ENCODE results near the gene DRD2. TPM values are rescaled to one million over a fixed set of nuclear protein-coding genes. Genes with fewer than 3 reads are reported as not detected.

DRD2 gene
- total RNA-seq, 1 experiment from 2014 or later, result 1.1 TPM

- no peak for DNase-seq (ENCODE audit: low spot score)
Measured at GRCh38 chr11:113400631-113401230, 74.5 kb downstream of the DRD2 start.

DNA sequence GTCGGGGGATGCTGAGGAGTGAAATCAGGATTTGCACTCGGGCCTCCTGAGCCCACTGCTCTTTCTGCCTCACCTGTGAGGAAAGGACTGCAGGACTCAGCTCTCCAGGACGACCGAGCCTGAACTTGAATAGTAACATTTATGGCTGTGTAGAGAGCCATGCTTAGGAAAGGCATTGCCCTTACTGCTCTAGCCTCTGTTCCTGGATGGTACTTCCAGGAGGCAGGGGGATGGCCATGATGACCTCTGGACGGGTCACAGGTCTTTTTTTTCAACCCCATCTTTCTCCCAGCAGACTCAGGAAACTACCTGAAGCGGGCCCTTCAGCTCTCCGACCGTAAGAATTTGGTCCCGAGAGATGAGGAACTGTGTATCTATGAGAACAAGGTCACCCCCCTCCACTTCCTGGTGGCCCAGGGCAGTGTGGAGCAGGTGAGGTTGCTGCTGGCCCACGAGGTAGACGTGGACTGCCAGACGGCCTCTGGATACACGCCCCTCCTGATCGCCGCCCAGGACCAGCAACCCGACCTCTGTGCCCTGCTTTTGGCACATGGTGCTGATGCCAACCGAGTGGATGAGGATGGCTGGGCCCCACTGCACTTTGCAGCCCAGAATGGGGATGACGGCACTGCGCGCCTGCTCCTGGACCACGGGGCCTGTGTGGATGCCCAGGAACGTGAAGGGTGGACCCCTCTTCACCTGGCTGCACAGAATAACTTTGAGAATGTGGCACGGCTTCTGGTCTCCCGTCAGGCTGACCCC is 76.3 kb downstream of the DRD2 start:
- DNase-seq (ENCODE audit: low spot score), result no peak

DNA sequence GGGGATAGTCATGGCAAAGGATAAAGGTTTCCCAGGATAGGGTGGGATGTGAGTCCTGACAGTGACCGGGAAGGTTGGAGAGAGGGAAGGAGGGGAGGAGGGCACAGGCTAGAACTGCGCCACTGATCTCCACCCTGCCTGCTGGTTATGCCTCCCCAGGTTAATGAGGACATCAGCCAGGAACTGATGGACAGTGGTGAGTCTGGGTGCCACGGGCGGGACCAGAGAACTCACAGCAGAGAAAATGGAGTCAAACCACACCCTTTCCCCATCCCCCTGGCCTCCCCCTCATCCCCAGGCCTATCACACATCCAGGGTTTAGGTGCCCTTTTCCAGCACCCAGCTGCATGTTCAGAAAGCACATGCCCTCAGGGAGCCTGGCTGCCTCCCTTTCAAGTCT is 77.4 kb downstream of the DRD2 start:
- no peak for DNase-seq (ENCODE audit: low spot score)

DNA sequence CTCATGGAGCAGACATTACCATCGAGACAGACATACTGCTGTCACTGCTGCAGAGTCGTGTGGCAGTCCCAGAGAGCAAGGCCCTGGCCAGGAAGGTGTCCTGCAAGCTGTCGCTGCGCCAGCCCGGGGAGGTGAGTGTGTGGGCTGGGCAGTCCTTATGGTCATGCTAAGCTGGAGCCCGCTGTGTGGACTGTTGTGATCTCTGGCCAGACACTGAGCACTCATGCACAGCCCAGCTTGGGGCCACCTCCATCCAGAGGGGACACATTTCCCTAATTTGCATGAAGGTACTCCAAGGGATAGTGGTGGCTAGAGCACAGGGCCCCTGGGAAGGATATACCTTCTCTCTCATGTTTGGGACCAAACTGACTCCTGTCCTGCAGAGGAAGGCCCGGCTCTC is 78.0 kb downstream of the DRD2 start:
- DNase-seq (ENCODE audit: low spot score), result no peak

GRCh38 chr11:113396690-113397089 is 78.5 kb downstream of the DRD2 start:
- DNase-seq (ENCODE audit: low spot score), result no peak

DNA sequence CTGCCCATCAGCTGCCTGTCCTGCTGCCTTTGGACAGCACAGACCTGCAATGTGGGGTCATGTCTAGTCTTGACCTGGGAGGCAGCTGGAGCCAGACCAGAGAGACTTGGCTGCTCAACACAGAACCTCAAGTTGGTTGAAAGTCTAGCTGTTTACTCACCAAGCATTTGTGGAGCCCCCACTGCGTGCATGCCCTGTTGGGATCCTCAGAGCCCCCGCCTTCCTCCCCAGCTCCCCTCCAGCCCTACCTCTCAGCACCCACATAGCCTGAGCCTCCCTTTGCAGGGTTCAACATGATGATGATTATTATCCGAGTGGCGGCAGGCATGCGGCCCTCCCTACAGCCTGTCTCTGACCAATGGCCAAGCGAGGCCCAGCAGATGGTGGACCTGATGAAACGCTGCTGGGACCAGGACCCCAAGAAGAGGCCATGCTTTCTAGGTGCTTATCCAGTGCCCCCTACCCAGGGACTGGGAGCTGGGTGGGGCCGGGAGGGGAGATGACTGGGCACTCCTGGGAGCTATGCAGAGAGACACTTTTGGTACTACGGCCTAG is 79.3 kb downstream of the DRD2 start:
- no peak for DNase-seq (ENCODE audit: low spot score)

DNA sequence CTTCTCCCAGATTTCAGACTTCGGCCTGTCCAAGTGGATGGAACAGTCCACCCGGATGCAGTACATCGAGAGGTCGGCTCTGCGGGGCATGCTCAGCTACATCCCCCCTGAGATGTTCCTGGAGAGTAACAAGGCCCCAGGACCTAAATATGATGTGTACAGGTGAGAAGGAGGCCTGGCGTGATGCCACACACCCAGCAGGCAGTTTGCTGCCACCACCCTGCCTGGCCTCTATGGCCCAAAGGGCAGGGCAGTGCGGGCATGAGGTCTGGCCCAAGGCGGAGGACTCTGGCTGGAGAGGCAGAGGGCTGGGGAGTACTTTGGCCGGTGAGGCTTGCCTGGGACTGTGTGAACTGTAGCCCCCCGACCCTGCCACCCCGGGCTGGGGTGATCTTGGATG is 80.3 kb downstream of the DRD2 start:
- DNase-seq (ENCODE audit: low spot score), result no peak

- no peak for DNase-seq (ENCODE audit: low spot score)
Measured at GRCh38 chr11:113393501-113393985, 81.7 kb downstream of the DRD2 start.

DNA sequence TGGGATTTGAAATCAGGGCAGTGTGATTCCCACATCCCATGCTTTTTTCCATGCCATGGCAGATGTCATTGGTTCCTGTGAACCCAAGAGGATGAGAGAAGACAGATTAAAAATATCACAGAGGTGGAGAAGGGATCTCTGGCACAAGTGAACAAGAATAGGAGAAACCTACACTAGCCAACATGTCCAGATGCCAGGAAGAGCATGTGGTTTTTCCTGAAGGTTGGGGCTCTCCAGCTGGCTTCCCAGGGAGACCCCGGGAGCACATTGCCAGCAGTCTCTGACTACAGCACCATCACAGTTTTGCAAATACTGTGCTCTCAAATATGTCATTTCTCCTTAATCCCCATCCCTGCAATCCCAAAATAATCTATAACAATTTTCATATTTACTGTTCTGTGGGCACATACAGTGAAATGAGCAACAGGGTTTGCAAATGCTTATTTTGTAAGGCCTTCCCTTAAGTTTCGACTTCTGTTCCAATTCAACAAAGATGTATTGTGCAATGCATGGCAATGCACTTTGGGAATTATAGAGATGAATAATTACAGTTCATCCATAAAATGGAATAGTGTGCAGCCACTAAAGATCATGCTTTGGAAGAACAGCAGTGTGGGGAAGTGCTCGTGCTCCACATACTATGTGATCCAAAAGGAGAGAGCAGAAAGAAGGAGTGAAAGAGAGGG is 82.8 kb downstream of the DRD2 start:
- DNase-seq (ENCODE audit: low spot score), result no peak

DNA sequence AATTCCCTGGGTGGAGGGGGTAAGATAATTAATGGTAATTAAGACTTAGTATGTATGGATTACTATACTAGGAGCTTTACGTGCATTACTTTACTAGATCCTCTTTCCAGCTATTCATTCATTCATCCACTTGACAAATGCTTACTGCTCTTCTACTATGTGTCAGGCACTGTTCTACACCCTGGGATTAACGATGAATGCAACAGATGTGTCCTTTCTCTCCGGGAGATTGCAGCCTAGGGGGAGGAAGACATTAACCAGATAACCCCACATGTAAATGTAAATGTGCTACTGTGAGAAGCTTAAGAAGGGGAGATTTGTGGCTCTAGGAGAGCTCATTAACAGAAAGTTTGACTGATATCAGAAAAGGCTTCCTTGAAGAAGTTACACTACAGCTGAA is 85.9 kb downstream of the DRD2 start:
- no peak for DNase-seq (ENCODE audit: low spot score)

DNA sequence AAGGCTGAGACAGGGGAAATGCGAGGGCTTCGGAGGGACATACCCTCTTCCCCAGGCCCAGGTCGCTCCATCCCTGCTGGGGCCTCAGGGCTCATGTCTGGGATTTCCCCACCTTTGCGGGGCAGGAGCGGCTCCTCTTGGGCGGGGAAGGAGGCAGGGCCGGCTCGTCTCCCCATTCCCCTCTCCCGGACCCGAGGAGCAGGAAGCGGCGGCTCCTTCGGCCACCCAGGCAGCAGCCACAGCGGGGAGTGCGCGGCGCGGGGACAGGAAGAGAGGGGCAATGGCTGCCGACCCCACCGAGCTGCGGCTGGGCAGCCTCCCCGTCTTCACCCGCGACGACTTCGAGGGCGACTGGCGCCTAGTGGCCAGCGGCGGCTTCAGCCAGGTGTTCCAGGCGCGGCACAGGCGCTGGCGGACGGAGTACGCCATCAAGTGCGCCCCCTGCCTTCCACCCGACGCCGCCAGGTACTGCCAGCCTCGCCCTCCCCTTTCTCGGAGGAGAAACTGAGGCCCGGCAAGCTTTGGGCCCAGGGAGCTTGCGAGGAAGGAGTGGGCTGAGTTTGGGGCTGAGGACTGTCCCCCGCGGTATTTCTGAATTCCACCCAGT is 87.5 kb downstream of the DRD2 start, which contains the start of gene ANKK1:
Gene ANKK1, plus strand, starts transcription at position 175 of the 607 bp plus-strand sequence. Its CDS starts 106 bp downstream, at position 281.
- peak; percentile 16 for DNase-seq (ENCODE audit: low spot score)

DNA sequence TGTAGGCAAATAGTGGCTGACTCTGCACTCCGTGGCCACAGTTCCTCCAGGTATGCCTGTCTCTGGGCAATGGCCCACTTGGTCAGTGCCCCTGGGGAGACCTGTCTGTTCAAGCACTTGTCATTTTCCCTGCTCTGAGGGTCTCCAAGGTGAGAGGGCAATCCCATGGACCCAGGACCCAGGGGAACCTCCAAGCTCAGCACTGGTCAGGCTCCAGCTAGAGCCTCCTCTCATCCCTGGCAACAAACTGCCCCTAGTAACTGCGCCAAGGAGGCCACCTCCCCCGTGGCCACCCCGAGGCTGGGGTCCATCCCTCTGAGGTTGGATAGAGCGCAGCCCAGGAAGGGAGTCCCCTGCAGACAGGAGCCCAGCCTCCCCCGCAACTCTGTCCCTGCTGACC is 88.3 kb downstream of the DRD2 start:
- no peak for DNase-seq (ENCODE audit: low spot score)

GRCh38 chr11:113385749-113386148 is 89.4 kb downstream of the DRD2 start:
- DNase-seq (ENCODE audit: low spot score), result no peak

DNA sequence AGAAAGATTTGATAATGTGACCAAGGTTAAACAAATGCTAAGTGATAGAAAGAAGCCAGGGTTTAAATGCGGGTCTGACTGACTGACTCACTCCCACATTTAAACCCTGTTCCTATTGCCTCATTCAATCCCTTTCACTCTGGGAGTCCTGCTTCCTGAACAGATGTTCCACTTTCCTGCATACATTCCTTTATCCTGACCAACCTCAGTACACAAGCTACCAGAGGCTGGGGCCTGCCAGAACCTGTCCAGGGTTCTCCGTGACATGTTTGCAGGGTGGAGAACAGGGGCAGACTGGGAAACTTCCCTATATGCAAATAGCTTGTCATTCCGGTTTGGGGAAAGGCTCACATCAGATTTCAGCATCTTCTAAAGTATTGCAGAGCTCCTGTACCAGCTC is 90.6 kb downstream of the DRD2 start:
- DNase-seq (ENCODE audit: low spot score), result peak; percentile 54

GRCh38 chr11:113382121-113382520 is 93.1 kb downstream of the DRD2 start:
- DNase-seq (ENCODE audit: low spot score), result no peak

DNA sequence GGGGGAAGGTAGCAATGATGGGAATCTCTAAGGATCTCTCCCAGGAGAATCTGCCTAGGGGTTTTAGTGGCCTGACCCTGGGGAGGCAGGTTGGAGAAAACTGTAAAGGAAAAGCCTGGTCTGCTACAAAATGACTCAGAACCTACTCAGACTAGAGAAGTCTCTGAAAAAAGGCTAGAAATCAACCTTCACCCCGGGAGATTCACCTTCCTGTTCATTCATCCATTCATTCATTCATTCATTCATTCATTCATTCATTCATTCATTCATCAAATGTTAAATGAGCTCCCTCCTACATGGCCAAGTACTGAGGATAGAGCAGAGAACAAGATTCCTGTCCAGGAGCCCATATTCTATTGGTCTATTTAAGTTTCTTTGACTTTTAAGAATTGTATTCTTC is 96.5 kb downstream of the DRD2 start:
- DNase-seq (ENCODE audit: low spot score), result no peak

DNA sequence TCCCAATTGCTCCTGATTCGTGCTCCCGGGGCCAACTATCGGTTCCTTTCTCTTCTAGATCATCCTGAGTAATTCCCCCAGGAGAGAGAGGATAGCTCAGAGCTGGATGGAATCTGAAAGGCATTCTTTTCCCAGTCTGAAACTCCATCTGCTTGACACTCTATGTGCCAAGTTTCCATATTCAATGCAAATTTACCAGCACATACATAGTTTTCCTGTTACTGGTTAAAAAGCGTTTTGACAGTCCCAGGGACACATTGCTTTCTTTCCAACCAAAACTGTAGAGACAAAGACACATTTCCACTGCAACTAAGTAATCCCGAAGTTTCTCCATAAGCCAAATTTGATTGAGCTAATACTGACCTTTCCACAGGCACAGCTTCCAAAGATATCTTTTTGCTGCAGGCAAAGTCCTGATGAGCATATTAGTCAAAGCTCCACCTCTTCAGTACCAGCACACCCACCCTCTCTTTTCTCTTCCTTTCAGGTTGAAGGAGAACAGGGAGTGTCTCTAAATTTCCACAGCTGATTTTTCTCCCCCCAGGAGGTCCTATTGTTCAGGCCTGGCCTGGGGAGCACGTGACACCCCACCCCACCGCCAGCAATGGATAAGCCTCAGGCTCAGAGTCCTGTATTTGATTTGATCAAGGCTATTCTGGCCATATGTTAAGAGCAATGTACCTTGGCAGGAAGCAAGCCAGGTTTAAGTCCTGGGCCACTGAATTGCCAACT is 97.4 kb downstream of the DRD2 start:
- no peak for DNase-seq (ENCODE audit: low spot score)

- no peak for DNase-seq (ENCODE audit: low spot score)
Measured at GRCh38 chr11:113376156-113376555, 99.0 kb downstream of the DRD2 start.

- DNase-seq (ENCODE audit: low spot score), result no peak
Measured at GRCh38 chr11:113375402-113375801, 99.8 kb downstream of the DRD2 start.

DNA sequence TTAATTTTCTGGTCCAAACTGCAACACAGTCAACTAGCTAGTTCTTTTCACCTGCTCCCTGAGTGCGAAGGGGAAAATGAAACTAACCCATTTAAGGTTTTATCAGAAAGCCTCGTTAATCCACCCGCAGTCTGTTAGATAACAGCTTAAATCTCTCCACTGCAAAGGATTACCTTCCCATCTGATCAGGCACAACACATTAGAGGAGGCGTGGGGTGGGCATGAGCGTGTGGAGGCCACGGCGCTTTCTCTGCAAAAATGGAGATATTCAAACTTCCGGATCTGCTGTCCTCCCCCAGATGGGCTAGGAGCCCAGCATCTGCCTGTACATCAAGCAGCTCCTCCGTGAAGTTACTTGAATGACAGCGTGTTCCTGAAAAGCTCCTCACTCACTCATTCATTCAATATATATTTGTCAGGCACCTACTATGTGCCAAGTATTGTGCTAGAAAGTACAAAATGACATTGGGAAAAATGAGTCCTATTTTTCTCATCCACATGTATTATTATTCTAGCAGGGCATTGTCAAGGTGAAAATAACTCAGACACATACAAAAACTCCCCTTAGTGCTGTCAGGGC is 101.1 kb downstream of the DRD2 start:
- no peak for DNase-seq (ENCODE audit: low spot score)

GRCh38 chr11:113373306-113373705 is 101.9 kb downstream of the DRD2 start:
- no peak for DNase-seq (ENCODE audit: low spot score)
